Esophagus squamous epithelium (tissue), 5 donors: Measurements from ENCODE around the gene ZNF646. TPM values are rescaled to one million over a fixed set of nuclear protein-coding genes. Genes with fewer than 3 reads are reported as not detected.

ENCODE experiments used
- DNase-seq: peaks from one replicate; lab custom pipeline; 2025; lab: John Stamatoyannopoulos, UW
- H3K27ac ChIP-seq, 4 donors: fragments of 200-600 bp; sonication (generic); one replicate each; pipeline ENCODE4 v1.5.1; 2016 to 2019; ENCODE audit warnings: mild to moderate bottlenecking in 1 of 4
- H3K27me3 ChIP-seq, 4 donors: fragments of 200-600 bp; sonication (generic); 1 replicate in 3 of 4; 2 replicates in 1 of 4; pipeline versions ENCODE4 v1.5.1 to v1.6.0; 2017 to 2021; ENCODE audit warnings: antibody characterized with exemption in 1 of 4
- H3K36me3 ChIP-seq, 3 donors: fragments of 200-600 bp; sonication (generic); one replicate each; pipeline ENCODE4 v1.5.1; 2016 to 2019
- H3K4me1 ChIP-seq, 3 donors: fragments of 200-600 bp; sonication (generic); one replicate each; pipeline ENCODE4 v1.5.1; 2017 to 2019
- H3K4me3 ChIP-seq, 4 donors: fragments of 200-600 bp; sonication (generic); 1 replicate in 3 of 4; 2 replicates in 1 of 4; pipeline ENCODE4 v1.5.1; 2016 to 2019; ENCODE audit warnings: mild to moderate bottlenecking in 2 of 4, moderate library complexity in 1 of 4
- H3K9me3 ChIP-seq, 3 donors: fragments of 200-600 bp; sonication (generic); one replicate each; pipeline ENCODE4 v1.5.1; 2016 to 2019
- POLR2A ChIP-seq, 4 donors: fragments of 450-650 bp; IDR thresholded peaks; one replicate each; pipeline ENCODE4 v1.6.1; 2017; ENCODE audit warnings: antibody characterized with exemption in 4 of 4, mild to moderate bottlenecking in 4 of 4, moderate library complexity in 3 of 4
- WGBS, 2 donors: methylation state at CpG; one replicate each; pipeline ENCODE4 v1.1.5; 2018; 5-methylcytosine and 5-hydroxymethylcytosine counted together
- intact Hi-C: fragments of 100-400 bp; cut with DNase I; formaldehyde crosslinking; loops from one replicate; pipeline ENCODE4 v1.15.0; 2022
- total RNA-seq, 4 donors: library from RNA; depleted of rRNA; stranded (reverse); fragments of >200 nt; gene quantifications; one replicate each; pipeline ENCODE4 v1.1.0, GENCODE V29; 2016
- TF ChIP-seq, protein P1 (sequence below), 6 experiments: fragments of 450-650 bp in 4 of 6; fragments of 200-600 bp in 2 of 6; sonication (generic) in 2 of 6; IDR thresholded peaks; one replicate each; pipeline ENCODE4 v1.5.1; 2016 to 2019; ENCODE audit warnings: antibody characterized with exemption in 6 of 6, mild to moderate bottlenecking in 4 of 6, moderate library complexity in 4 of 6
- donor health status: DM: yes; HTN: yes; CAD: no.

The ZNF646 gene
- total RNA-seq, 4 donors from 2014 or later: 6.5 to 13.4 (median 10.0) TPM

DNA sequence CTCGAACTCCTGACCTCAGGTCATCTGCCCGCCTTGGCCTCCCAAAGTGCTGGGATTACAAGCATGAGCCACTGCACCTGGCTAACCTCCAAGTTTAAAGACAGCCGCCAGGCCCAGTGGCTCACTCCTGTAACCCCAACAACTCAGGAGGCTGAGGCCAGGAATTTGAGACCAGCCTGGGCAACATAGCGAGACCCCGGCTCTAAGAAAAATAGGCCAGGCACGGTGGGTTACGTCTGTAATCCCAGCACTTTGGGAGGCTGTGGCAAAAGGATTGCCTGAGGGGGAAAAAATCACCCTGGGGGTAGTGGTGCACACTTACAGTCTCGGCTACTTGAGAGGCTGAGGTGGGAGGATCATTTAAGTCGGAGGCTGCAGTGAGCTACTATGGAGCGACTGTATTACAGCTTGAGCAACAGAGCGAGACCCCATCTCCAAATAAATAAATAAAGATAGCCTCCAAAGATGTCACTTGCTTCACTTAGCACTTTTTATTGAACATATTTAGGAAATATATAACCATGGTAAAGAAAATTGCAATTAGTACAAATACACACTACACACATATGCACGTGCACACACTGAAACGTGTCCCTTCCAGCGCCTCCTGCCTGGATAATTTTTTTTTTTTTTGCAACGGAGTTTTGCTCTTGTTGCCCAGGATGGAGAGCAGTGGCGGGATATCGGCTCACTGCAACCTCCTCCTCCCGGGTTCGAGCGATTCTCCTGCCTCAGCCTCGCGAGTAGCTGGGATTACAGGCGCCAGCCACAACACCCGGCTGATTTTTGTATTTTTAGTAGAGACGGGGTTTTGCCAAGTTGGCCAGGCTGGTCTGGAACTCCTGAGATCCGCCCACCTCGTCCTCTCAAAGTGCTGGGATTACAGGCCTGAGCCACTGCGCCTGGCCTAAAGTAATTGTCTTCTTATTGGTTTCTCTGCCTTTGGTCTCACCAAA, 32.6 kb downstream of the ZNF646 start:
- no peak for DNase-seq
- 87 to 90% methylated on average over 22 to 27 of the region's 28 CpGs for WGBS, 2 donors
- Histone ChIP-seq H3K4me3 (no peak overlapping the region), H3K27me3 (no peaks in the 10 kb centered on the region), H3K4me1 (peaks cover 13 to 51% (median 18%) of the 10 kb centered on the region in 3 donors), H3K36me3 (peaks cover 13 to 27% (median 15%) of the 10 kb centered on the region in 3 donors), H3K9me3 (no peaks in the 10 kb centered on the region), H3K27ac (no peak overlapping the region)
- TF ChIP-seq, protein P1, sequence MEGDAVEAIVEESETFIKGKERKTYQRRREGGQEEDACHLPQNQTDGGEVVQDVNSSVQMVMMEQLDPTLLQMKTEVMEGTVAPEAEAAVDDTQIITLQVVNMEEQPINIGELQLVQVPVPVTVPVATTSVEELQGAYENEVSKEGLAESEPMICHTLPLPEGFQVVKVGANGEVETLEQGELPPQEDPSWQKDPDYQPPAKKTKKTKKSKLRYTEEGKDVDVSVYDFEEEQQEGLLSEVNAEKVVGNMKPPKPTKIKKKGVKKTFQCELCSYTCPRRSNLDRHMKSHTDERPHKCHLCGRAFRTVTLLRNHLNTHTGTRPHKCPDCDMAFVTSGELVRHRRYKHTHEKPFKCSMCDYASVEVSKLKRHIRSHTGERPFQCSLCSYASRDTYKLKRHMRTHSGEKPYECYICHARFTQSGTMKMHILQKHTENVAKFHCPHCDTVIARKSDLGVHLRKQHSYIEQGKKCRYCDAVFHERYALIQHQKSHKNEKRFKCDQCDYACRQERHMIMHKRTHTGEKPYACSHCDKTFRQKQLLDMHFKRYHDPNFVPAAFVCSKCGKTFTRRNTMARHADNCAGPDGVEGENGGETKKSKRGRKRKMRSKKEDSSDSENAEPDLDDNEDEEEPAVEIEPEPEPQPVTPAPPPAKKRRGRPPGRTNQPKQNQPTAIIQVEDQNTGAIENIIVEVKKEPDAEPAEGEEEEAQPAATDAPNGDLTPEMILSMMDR (IDR thresholded peaks at IDR 0.05): no peak
- TF ChIP-seq POLR2A (IDR thresholded peaks at IDR 0.05): no peak
- intact Hi-C loops: no loop called here

DNA sequence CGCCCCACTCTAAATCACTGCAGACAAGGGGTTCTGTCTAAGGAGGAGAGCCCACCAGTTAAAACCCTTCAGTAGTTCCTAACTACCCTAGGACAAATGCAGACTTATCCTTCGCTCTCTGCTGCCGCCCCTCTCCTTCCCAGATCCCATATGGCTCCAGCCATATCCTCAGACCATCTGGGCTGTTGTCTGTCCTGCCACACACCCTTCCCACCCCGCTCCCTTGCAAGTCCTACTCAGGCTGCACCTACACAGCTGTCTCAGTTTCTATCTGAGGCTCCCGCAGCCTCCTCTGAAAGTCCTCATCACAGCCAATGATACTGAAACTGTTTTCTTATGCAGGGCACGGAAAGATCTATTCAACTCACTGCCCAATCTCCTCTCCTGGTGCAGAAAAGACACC, 33.2 kb downstream of the ZNF646 start:
- WGBS, 2 donors: 86 to 91% methylated on average over 5 to 6 of the region's 6 CpGs
- H3K9me3 ChIP-seq: no peaks in the 10 kb centered on the region
- TF ChIP-seq, protein P1 (IDR thresholded peaks at IDR 0.05): no peak
- no peak for TF ChIP-seq POLR2A (IDR thresholded peaks at IDR 0.05)
- H3K27me3 ChIP-seq: no peaks in the 10 kb centered on the region
- H3K27ac ChIP-seq: peak overlapping the region in 2 of 4 donors; percentile 88 to 96
- peaks cover 17 to 34% (median 21%) of the 10 kb centered on the region in 3 donors for H3K36me3 ChIP-seq
- DNase-seq: no peak
- peaks cover 18 to 57% (median 22%) of the 10 kb centered on the region in 3 donors for H3K4me1 ChIP-seq
- no peak overlapping the region for H3K4me3 ChIP-seq
- intact Hi-C loops: no loop called here

DNA sequence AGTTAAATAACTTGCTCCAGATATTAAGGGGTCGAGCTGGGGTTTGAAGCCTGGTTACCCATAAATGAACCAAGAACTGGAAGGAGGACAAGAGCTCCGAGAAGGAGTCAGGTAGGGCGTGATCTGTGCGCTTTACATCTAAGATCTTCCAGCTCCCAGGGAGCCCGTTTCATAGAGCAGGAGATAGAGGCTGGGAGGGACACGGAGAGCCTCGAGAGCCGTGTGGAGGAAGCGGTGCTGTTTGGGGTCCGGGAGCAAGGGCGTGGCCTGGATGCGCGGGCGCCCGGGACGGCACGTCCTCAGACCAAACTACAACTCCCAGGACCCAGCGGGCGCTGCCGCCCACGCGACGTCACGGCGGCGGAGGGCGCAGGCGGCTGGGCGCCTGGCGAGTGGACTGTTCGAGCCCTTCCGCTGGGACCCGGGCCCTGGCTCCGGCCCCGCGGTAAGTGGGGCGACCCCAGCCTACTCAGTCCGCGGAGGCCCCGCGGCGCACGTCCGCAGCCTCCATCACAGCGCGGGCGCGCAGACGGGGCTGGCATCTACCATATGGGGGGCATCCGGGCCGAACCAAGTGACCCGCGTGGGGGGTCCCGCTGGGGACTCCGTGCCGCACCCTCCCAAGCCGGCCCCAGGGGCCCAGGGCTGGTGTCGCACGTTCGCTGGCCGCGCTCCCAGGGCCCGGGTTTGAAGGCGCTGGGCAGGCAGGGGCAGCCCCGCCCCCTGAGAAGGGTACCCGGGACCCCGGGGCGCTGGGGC, 34.0 kb downstream of the ZNF646 start, which contains the start of gene BCKDK:
BCKDK (plus strand) TSS at position 352 of the 759 bp plus-strand sequence. CDS start 838 bp downstream, outside the sequence.
- Histone ChIP-seq H3K4me1 (peaks cover 19 to 65% (median 27%) of the 10 kb centered on the region in 3 donors), H3K27ac (peak within 1 kb of the TSS; percentile 88 to 96 (median 93)), H3K4me3 (peak within 1 kb of the TSS; percentile 63 to 100 (median 97)), H3K27me3 (no peaks in the 10 kb centered on the region), H3K36me3 (peaks cover 17 to 36% (median 22%) of the 10 kb centered on the region in 3 donors), H3K9me3 (no peaks in the 10 kb centered on the region)
- TF ChIP-seq POLR2A (IDR thresholded peaks at IDR 0.05): peak in 1 of 4 donors; percentile 77
- TF ChIP-seq, protein P1 (IDR thresholded peaks at IDR 0.05): no peak
- intact Hi-C loops: no loop called here
- 23 to 30% methylated on average over 5 to 10 of the region's 68 CpGs for WGBS, 2 donors
- no peak for DNase-seq

DNA sequence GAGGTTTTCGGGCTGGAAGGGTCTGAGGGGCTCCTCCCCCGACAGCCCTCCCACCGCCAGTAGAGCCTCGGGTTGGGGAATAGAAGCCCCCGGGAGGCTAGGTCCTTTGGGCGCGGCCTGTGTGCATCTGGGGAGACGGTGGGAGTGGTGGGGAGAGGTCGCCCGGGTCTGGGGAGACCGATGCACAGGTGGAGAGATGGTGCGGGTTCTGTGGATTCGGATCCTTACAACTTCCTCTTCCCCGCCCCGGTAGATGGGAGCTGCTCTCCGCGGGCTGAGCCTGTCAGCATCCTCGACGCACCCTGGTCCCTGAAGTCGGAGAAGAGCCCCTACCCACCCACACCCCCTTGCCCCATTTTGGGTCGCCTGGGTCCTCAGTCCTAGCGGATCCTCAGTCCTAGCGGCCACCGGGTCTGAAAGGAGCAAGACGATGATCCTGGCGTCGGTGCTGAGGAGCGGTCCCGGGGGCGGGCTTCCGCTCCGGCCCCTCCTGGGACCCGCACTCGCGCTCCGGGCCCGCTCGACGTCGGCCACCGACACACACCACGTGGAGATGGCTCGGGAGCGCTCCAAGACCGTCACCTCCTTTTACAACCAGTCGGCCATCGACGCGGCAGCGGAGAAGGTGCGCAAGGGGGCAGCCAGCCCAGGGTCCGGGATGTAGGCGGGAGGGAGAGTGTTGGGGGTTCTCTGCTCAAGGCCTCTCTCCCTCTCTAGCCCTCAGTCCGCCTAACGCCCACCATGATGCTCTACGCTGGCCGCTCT, 34.8 kb downstream of the ZNF646 start:
- 39 to 62% methylated on average over 18 to 21 of the region's 57 CpGs for WGBS, 2 donors
- intact Hi-C loops: no loop called here
- Histone ChIP-seq H3K4me1 (peaks cover 19 to 72% (median 33%) of the 10 kb centered on the region in 3 donors), H3K4me3 (peak overlapping the region; percentile 63 to 100 (median 97)), H3K36me3 (peaks cover 17 to 36% (median 22%) of the 10 kb centered on the region in 3 donors), H3K27ac (peak overlapping the region; percentile 88 to 96 (median 93)), H3K9me3 (no peaks in the 10 kb centered on the region), H3K27me3 (no peaks in the 10 kb centered on the region)
- TF ChIP-seq, protein P1 (IDR thresholded peaks at IDR 0.05): no peak
- TF ChIP-seq POLR2A (IDR thresholded peaks at IDR 0.05): no peak
- DNase-seq: no peak
